Heart left ventricle (tissue), 13 donors: ENCODE results near the gene GALNT5.

Experiments used
- CTCF ChIP-seq, 12 donors: fragments of 200-600 bp; sonication (generic) in 4 of 12; IDR thresholded peaks; one replicate each; pipeline versions ENCODE4 v1.5.0 to v1.8.0; 2018 to 2022; ENCODE audit warnings: antibody characterized with exemption in 12 of 12, mild to moderate bottlenecking in 5 of 12
- POLR2A ChIP-seq, 2 donors: fragments of 450-650 bp; IDR thresholded peaks; one replicate each; pipeline ENCODE4 v1.6.1; 2017; ENCODE audit warnings: antibody characterized with exemption in 2 of 2, mild to moderate bottlenecking in 2 of 2, moderate library complexity in 2 of 2
- donor health status: ischemic (EF 13 %, LVEDD 7.1; RV severe dilation, severe dysfunction).
- donor health status: DM: no; HTN: yes; CAD: no.
- donor health status: DM: no; HTN: no; CAD: no.
- donor health status: ischemic (EF 25% LVEDD 6.9; RV normal size, moderate dysfunction).
- donor health status: ischemic (EF 25% LVEDD 5.7; RV mildly dilated, moderate dysfunction).
- donor health status: ischemic (EF 35%, LVEDD 5.7; RV mildly dilated, moderate dysfunction).
- donor health status: nonischemic (EF 11% LVEDD 7.7; RV severe dilation, severe dysfunction).
- donor health status: DM: yes; HTN: yes; CAD: no.
- donor health status: PGD.
- donor health status: ischemic (EF 29% LVEDD 5.4; RV normal size, mild dysfunction).
- donor health status: nonischemic (EF 23%, LVEDD 6.1; RV moderate dilation, normal function).

- TF ChIP-seq CTCF (IDR thresholded peaks at IDR 0.05), result no peak
- TF ChIP-seq POLR2A (IDR thresholded peaks at IDR 0.05), result no peak
These were observed 106.2 kb downstream of the GALNT5 start for GRCh38 chr2:157363612-157364101.
